Measurements from ENCODE around the gene FGFR2.

The FGFR2 gene

DNA sequence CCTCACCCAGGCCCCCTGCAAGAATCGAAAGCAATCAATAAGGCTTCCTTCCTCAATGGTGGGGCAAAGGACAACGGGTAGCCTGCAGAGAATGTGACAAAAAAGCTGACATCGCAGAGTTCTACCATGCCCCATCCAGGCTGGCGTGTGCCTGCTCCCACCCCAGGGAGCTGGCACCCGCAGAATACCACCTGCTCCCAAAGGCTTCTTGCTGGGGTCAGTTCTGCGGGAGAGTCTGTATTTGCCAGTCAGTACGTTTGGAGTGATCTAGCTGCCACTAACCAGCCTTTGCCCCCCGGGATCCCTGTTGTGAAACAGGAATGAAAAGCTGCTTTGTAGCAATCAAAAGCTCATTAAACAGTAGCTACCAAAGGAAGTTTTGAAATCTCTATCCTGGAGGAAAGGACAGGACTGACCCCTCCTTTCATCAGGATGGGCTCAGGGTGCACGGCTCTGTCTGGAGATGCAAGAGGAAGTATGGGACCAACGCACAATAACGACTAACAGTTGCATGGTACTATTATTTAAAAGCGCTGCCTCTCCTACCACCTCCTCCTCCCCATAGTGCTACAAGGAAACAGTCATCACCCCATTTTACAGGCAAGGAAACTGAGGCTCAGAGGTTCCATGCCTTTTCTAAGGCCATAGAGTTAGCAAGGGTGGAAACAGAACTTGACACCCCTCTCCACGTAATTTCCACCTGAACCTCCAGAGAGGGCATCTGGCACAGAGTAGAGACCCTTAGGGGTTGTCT is 67.0 kb downstream of the FGFR2 start:
- no peak overlapping the region for H3K4me3 ChIP-seq (ENCODE audit: low read depth, low read length)
- in situ Hi-C loops (cut with HindIII; ENCODE audit: low sequenced_read_pairs) = no loop called here
- TF ChIP-seq, protein P1, sequence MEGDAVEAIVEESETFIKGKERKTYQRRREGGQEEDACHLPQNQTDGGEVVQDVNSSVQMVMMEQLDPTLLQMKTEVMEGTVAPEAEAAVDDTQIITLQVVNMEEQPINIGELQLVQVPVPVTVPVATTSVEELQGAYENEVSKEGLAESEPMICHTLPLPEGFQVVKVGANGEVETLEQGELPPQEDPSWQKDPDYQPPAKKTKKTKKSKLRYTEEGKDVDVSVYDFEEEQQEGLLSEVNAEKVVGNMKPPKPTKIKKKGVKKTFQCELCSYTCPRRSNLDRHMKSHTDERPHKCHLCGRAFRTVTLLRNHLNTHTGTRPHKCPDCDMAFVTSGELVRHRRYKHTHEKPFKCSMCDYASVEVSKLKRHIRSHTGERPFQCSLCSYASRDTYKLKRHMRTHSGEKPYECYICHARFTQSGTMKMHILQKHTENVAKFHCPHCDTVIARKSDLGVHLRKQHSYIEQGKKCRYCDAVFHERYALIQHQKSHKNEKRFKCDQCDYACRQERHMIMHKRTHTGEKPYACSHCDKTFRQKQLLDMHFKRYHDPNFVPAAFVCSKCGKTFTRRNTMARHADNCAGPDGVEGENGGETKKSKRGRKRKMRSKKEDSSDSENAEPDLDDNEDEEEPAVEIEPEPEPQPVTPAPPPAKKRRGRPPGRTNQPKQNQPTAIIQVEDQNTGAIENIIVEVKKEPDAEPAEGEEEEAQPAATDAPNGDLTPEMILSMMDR (IDR thresholded peaks at IDR 0.05; ENCODE audit: low read depth, low read length) = no peak
- DNase-seq (ENCODE audit: low read depth, low spot score) = no peak

DNA sequence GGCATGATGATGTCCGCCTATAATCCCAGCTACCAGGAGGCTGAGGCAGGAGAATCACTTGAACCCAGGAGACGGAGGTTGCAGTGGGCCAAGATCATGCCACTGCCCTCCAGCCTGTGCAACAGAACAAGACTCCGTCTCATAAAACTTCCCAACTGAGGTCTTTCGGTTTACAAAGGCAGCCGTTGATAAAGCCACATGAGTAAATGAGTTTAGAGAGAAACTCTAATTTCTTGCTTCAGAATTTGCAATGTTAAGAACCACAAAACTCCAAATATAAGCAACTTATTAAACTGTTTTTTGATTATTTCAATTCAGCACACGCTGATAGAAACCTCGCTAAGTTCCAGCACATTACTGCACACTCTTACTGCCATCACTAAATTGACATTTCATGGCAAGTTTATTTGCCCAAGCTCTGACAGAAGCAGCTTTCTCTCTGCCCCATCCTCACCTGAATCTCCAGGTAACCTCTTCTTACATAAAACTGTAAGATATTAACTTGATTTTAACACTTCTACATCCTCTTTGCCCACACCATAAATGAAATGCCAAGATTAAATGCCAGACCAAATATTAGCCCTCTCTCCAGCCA is 67.7 kb downstream of the FGFR2 start:
- H3K4me3 ChIP-seq (ENCODE audit: low read depth, low read length) = no peak overlapping the region
- TF ChIP-seq, protein P1 (IDR thresholded peaks at IDR 0.05; ENCODE audit: low read depth, low read length) = no peak
- in situ Hi-C loops (cut with HindIII; ENCODE audit: low sequenced_read_pairs) = no loop called here
- no peak for DNase-seq (ENCODE audit: low read depth, low spot score)

DNA sequence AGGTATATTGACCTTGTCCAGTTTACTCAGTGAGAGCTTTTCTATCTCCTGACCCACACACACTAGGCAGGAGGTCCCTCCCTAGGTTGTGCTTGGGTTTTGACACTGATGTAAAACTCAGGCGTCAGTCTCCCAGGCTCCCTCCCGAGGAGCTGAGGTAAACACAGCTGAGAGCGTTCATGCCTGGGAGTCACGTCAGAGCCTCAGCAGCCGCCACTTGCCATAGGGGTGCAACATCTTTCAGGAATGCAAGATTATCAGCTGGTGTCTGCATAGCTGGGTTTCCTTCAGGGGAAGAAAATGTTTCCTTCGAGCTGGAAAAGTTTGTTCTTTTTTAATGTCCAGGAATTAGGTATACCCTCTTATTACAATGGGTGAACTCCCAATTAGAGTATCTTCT is 70.6 kb downstream of the FGFR2 start:
- in situ Hi-C loops (cut with HindIII; ENCODE audit: low sequenced_read_pairs) = no loop called here
- peak; percentile 76 for DNase-seq (ENCODE audit: low read depth, low spot score)
- TF ChIP-seq, protein P1 (IDR thresholded peaks at IDR 0.05; ENCODE audit: low read depth, low read length) = no peak
- H3K4me3 ChIP-seq (ENCODE audit: low read depth, low read length) = no peak overlapping the region

DNA sequence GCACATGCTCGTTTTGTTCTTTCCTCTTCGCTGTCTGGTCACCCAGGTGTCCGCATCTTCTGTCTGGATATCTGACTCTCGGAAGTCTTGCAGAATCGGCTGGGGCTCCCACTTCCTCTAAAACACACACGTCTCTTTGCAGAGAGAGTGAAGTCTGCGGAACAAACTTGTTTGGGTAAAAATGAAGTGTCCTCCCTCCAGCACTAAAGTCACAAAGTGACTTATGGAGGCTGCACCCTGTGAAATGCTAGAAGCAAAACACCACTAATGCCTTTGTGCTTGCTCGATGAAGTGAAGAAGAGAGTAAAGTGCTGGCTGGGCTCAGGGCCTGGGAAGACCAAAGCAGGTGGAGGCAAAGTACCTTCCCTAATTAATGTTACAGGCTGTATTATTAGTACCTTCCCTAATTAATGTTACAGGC is 71.4 kb downstream of the FGFR2 start:
- TF ChIP-seq, protein P1 (IDR thresholded peaks at IDR 0.05; ENCODE audit: low read depth, low read length) = no peak
- no peak for DNase-seq (ENCODE audit: low read depth, low spot score)
- in situ Hi-C loops (cut with HindIII; ENCODE audit: low sequenced_read_pairs) = no loop called here
- H3K4me3 ChIP-seq (ENCODE audit: low read depth, low read length) = no peak overlapping the region

DNA sequence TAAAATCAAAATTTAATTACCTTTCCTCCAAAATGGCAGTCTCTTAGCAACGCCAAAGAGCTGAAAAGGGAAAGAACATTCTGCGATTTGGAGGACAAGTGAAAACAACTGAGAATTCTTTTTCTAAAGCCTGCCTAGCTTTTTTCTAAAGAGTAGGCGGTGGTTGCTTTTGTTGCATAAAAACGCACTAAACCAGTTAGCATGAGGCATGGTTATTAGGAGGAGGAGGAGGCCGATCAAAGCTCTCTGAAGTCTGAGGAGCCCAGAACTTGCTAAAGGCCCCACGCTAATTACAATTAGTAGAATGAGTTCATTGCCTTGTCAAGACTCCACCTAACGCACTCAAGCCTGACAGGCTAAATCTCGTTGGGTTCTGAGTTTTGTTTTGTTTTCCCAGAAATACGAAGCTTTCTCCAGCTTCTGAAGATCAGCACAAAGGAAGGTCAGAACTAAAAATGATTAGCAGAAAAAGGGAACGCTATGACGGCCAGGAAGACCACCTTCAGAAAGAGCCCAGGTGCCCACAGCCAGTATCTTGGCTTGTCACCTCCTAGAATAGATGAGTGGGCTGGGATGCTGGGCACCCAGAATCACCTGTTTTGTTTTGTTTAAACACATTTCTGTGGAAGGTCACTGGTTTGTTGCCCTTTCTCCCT is 72.0 kb downstream of the FGFR2 start:
- TF ChIP-seq, protein P1 (IDR thresholded peaks at IDR 0.05; ENCODE audit: low read depth, low read length) = no peak
- in situ Hi-C loops (cut with HindIII; ENCODE audit: low sequenced_read_pairs) = no loop called here
- no peak overlapping the region for H3K4me3 ChIP-seq (ENCODE audit: low read depth, low read length)
- DNase-seq (ENCODE audit: low read depth, low spot score) = no peak

DNA sequence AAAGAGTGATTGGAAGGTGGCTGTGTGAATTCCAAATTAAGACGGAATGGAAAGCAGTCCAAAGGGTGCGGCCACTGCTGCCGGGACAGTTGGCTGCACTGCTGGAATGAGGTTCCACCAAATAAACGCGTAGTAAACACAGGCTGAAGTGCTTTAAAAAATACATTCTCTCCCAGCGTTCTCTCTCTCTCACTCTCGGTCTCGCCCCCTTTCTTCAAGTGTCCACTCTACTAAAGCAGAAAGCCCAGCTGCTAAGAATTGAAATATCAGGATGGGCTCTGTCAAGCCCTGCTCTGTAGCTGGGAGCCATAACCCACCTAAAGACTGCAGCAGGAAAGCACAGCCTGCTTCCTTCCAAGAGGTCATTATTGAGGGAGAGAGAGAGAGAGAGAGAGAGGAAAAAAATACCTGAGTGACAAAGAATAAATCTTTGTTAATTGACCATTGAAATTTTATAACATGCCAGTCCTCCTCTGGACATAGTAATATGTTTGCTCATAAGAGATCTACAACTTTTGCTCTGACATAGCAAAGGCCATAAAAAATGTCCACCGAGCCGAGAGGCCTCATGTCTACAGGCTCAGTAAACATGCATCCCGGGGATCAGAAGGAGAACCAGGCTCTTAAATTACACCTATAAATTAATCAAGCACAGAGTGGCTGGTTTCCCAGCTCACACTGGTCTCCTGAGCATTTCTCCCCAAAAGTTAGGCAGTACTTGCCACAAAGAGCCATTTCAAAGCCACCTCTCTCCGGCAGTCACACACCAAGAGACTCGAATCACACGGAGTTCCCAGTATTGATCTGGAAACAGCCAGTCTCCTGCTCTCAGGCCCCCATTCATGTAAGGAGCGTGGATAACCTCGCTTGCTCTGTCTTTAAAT is 72.8 kb downstream of the FGFR2 start:
- H3K4me3 ChIP-seq (ENCODE audit: low read depth, low read length) = no peak overlapping the region
- in situ Hi-C loops (cut with HindIII; ENCODE audit: low sequenced_read_pairs) = no loop called here
- no peak for DNase-seq (ENCODE audit: low read depth, low spot score)
- TF ChIP-seq, protein P1 (IDR thresholded peaks at IDR 0.05; ENCODE audit: low read depth, low read length) = no peak
